Panc1 (cell line): Measurements from ENCODE around the gene IL19. TPM values are rescaled to one million over a fixed set of nuclear protein-coding genes. Genes with fewer than 3 reads are reported as not detected.
A peak's percentile ranks its signal among the peaks of the same experiment; 100 is the strongest.

Experiments used
- ATAC-seq: fragments of 200-7000 bp; cut with Tn5 transposase; 2 replicates; pipeline ENCODE4 v1.9.1; 2020; ENCODE audit warnings: mild to moderate bottlenecking, moderate library complexity
- BruUV-seq: library from RNA; stranded (reverse); fragments of 400-500 nt; replicated peaks from 2 replicates; lab custom pipeline; 2021; lab: Mats Ljungman, UMichigan
- CTCF ChIA-PET: fragments of 300-600 bp; sonication (Branson Sonifier 250); formaldehyde crosslinking; loops from one replicate; lab custom pipeline; 2022; ENCODE audit warnings: antibody characterized with exemption; lab: Charles Lee
- POLR2A ChIA-PET: fragments of 300-600 bp; sonication (Branson Sonifier 250); formaldehyde crosslinking; loops from one replicate; lab custom pipeline; 2022; ENCODE audit warnings: antibody characterized with exemption; lab: Charles Lee
- DNase-seq: peaks from one replicate; pipeline ENCODE4 v3.0.0-alpha.2; 2010; ENCODE audit warnings: low read depth, low spot score
- H3K27ac ChIP-seq: 2 replicates; pipeline ENCODE4 v1.5.1; 2011; ENCODE audit warnings: mild to moderate bottlenecking, low read length, inconsistent platforms
- H3K27me3 ChIP-seq: fragments of 200-500 bp; sonication (Bioruptor generic); 2 replicates; pipeline ENCODE4 v1.6.0; 2014; ENCODE audit warnings: low read length, inconsistent platforms; ENCODE audit not compliant: control insufficient read depth, insufficient read depth
- H3K36me3 ChIP-seq: fragments of 200-500 bp; sonication (Bioruptor generic); 2 replicates; pipeline ENCODE4 v1.5.1; 2014; ENCODE audit warnings: inconsistent platforms, mild to moderate bottlenecking, low read length, moderate library complexity; ENCODE audit not compliant: control insufficient read depth, insufficient read depth
- H3K4me1 ChIP-seq: 2 replicates; pipeline ENCODE4 v1.5.1; 2011; ENCODE audit warnings: inconsistent platforms, mild to moderate bottlenecking, low read length, moderate library complexity; ENCODE audit not compliant: control insufficient read depth, insufficient read depth
- H3K4me3 ChIP-seq, 2 experiments: 2 replicates each; pipeline ENCODE4 v1.5.1; 2011 to 2012; ENCODE audit warnings: low read depth in 2 of 2, low read length in 2 of 2, mild to moderate bottlenecking in 2 of 2, inconsistent platforms in 1 of 2, moderate library complexity in 1 of 2
- H3K9me3 ChIP-seq: fragments of 200-500 bp; sonication (Bioruptor generic); 2 replicates; pipeline ENCODE4 v1.5.1; 2014; ENCODE audit warnings: low read depth, mild to moderate bottlenecking, inconsistent platforms, low read length, moderate library complexity; ENCODE audit not compliant: control insufficient read depth, insufficient read depth
- POLR2AphosphoS5 ChIP-seq: IDR thresholded peaks from 2 replicates; pipeline ENCODE4 v1.6.1; 2012; ENCODE audit warnings: mild to moderate bottlenecking, low read depth, low read length, moderate library complexity
- REST ChIP-seq, 2 experiments: IDR thresholded peaks; 2 replicates each; pipeline ENCODE4 v1.6.1; 2011 to 2012; ENCODE audit warnings: low read depth in 2 of 2, control low read depth in 1 of 2, low read length in 1 of 2, mild to moderate bottlenecking in 1 of 2, moderate library complexity in 1 of 2; ENCODE audit not compliant: insufficient read depth in 1 of 2
- SIN3A ChIP-seq: IDR thresholded peaks from 2 replicates; pipeline ENCODE4 v1.6.1; 2012; ENCODE audit warnings: low read depth, mild to moderate bottlenecking, low read length, moderate library complexity, borderline replicate concordance; ENCODE audit not compliant: insufficient read depth
- TCF7L2 ChIP-seq: IDR thresholded peaks from 2 replicates; pipeline ENCODE4 v1.6.1; 2011; ENCODE audit warnings: mild to moderate bottlenecking, low read depth, low read length, inconsistent platforms
- in situ Hi-C: cut with HindIII; loops from 2 replicates; pipeline ENCODE4 v1.10.0; 2016; ENCODE audit warnings: low sequenced_read_pairs, low pct_unique_long_range_greater_than_20kb
- intact Hi-C: fragments of 100-400 bp; cut with micrococcal nuclease; formaldehyde crosslinking; loops from one replicate; pipeline ENCODE4 v1.10.0; 2022; ENCODE audit not compliant: unreplicated experiment
- total RNA-seq: library from RNA; stranded (reverse); gene quantifications from one replicate; pipeline ENCODE4 v1.2.1, GENCODE V29; 2021; ENCODE audit not compliant: unreplicated experiment
- TF ChIP-seq, protein P1 (sequence below): fragments of 450-650 bp; IDR thresholded peaks from 2 replicates; pipeline ENCODE4 v1.5.1; 2017; ENCODE audit warnings: mild to moderate bottlenecking

Gene IL19
- total RNA-seq, 1 experiment from 2014 or later, result not detected

DNA sequence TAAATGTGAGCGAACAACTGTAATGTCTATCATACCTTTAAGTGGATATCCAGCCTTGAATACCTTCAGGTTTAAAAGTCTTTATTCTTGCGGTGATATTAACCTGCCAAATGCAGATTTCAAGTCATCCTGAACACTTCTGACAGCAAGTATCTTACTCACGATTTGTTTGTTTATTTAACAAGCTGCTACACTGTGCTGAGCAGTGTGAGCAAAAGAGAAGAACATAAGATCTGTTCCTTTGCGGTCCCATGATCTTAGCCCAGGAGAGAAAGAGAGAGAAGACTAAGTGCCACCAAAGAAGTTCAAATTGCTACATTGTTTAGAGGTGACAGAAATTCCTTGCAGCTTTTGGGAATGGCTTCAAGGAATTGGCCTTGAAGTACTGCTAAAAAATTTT lies 117.1 kb downstream of the IL19 start:
- POLR2A ChIA-PET, result no interaction called here

DNA sequence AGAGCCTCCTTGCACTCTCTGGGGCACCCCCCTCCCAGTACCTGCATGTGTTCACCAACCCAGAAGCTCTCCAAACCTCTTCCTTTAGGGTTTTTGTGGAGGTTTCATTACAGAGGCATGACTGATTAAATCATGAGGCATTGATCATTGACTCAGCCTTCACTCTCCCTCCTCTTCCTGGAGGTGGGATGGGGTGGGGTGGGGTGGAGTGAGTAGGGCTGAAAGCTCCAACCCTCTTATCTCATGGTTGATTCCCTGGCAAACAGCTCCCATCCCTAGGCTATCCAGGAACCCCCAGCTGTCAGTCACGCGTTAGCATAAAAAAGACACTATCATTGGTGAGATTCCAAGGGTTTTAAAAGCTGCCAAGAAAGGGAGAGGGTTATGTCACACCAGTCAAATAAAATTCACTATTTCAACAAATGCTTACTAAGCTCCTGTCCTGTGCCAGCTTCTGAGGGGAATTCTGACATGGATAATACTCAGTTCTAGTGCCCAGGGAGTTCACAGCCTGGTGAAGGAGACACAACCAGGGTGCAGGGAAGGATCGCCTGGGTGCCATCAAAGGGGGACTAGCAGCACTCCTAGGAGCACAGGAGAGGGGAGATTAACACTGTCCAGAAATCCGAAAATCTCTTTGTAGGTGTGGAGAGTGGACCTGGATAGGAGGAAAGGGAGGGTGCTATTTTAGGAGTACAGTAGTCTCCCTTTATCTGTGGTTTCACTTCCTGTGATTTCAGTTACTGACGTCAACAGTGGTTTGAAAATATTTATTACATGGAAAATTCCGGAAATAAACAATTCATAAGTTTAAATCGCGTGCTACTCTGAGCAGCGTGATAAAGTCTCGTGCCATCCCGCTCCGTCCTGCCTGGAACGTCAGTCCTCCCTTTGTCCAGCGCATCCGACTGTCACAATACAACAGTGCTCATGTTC lies 119.8 kb downstream of the IL19 start:
- Histone ChIP-seq H3K4me3 (no peak overlapping the region), H3K27me3 (peaks cover 14% of the 10 kb centered on the region), H3K27ac (no peak overlapping the region), H3K4me1 (no peaks in the 10 kb centered on the region), H3K9me3 (no peaks in the 10 kb centered on the region), H3K36me3 (no peaks in the 10 kb centered on the region)
- TF ChIP-seq TCF7L2 (no peak), SIN3A (no peak), POLR2AphosphoS5 (no peak), REST (IDR thresholded peaks at IDR 0.05; ENCODE audit: insufficient read depth in 1 of 2, low read depth in 2 of 2, low read length in 1 of 2) (no peak)
- TF ChIP-seq, protein P1, sequence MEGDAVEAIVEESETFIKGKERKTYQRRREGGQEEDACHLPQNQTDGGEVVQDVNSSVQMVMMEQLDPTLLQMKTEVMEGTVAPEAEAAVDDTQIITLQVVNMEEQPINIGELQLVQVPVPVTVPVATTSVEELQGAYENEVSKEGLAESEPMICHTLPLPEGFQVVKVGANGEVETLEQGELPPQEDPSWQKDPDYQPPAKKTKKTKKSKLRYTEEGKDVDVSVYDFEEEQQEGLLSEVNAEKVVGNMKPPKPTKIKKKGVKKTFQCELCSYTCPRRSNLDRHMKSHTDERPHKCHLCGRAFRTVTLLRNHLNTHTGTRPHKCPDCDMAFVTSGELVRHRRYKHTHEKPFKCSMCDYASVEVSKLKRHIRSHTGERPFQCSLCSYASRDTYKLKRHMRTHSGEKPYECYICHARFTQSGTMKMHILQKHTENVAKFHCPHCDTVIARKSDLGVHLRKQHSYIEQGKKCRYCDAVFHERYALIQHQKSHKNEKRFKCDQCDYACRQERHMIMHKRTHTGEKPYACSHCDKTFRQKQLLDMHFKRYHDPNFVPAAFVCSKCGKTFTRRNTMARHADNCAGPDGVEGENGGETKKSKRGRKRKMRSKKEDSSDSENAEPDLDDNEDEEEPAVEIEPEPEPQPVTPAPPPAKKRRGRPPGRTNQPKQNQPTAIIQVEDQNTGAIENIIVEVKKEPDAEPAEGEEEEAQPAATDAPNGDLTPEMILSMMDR, result no peak
- CTCF ChIA-PET, result no interaction called here
- DNase-seq, result no peak
- in situ Hi-C loops (no loop called here), intact Hi-C loops (no loop called here)
- ATAC-seq, result peak; percentile 56; the same call in 1 of the 2 replicates
- POLR2A ChIA-PET, result no interaction called here
- BruUV-seq, result no TSS peak

More for the DNA sequence above, 117.1 kb downstream of the IL19 start:
- ATAC-seq, result no peak
- H3K9me3 ChIP-seq, result no peaks in the 10 kb centered on the region
- in situ Hi-C loops, result no loop called here
- no TSS peak for BruUV-seq
- H3K27me3 ChIP-seq, result peaks cover 18% of the 10 kb centered on the region
- intact Hi-C loops, result no loop called here
- no peak for TF ChIP-seq SIN3A
- TF ChIP-seq, protein P1, result no peak
- H3K4me1 ChIP-seq, result no peaks in the 10 kb centered on the region
- H3K36me3 ChIP-seq, result no peaks in the 10 kb centered on the region
- CTCF ChIA-PET, result no interaction called here
- no peak overlapping the region for H3K4me3 ChIP-seq
- DNase-seq, result no peak
- no peak overlapping the region for H3K27ac ChIP-seq
